Neuronal stem cell (in vitro differentiated cells): Measurements from ENCODE around the gene MYBPC2.

ENCODE experiments used
- DNase-seq: peaks from one replicate; pipeline ENCODE4 v3.0.0-alpha.2; 2013; ENCODE audit warnings: low spot score
- H2AFZ ChIP-seq: one replicate; pipeline ENCODE4 v1.6.1; 2013; ENCODE audit warnings: mild to moderate bottlenecking, low read length, inconsistent platforms
- H2AK5ac ChIP-seq: 2 replicates; pipeline ENCODE4 v1.6.1; 2013; ENCODE audit warnings: low read depth, mild to moderate bottlenecking, inconsistent platforms, low read length, moderate library complexity, mixed read lengths
- H2BK120ac ChIP-seq: 2 replicates; pipeline ENCODE4 v1.6.1; 2013; ENCODE audit warnings: low read depth, mild to moderate bottlenecking, inconsistent platforms, low read length, moderate library complexity, mixed read lengths
- H2BK12ac ChIP-seq: one replicate; pipeline ENCODE4 v1.6.1; 2013; ENCODE audit warnings: low read length, inconsistent platforms
- H2BK15ac ChIP-seq: 2 replicates; pipeline ENCODE4 v1.6.1; 2013; ENCODE audit warnings: mild to moderate bottlenecking, low read length, inconsistent platforms, mixed read lengths
- H2BK5ac ChIP-seq: one replicate; pipeline ENCODE4 v1.6.1; 2013; ENCODE audit warnings: inconsistent platforms, mild to moderate bottlenecking, low read length, moderate library complexity
- H3K14ac ChIP-seq: one replicate; pipeline ENCODE4 v1.6.1; 2013; ENCODE audit warnings: low read length, inconsistent platforms
- H3K18ac ChIP-seq: 2 replicates; pipeline ENCODE4 v1.6.1; 2013; ENCODE audit warnings: low read length, inconsistent platforms
- H3K23ac ChIP-seq: 2 replicates; pipeline ENCODE4 v1.6.1; 2013; ENCODE audit warnings: low read depth, mild to moderate bottlenecking, mixed read lengths, low read length, inconsistent platforms; ENCODE audit not compliant: poor library complexity
- H3K27ac ChIP-seq: replicated peaks from 3 replicates; pipeline ENCODE4 v1.5.1; 2013; ENCODE audit warnings: low read length, inconsistent platforms
- H3K27me3 ChIP-seq, 3 experiments: 2 replicates each; pipeline ENCODE4 v1.6.1; 2013; ENCODE audit warnings: low read length in 3 of 3, mild to moderate bottlenecking in 2 of 3, inconsistent platforms in 1 of 3, low read depth in 1 of 3, mixed read lengths in 1 of 3, moderate library complexity in 1 of 3; ENCODE audit not compliant: control insufficient read depth in 3 of 3, insufficient read depth in 3 of 3
- H3K36me3 ChIP-seq, 2 donors: replicated peaks in 1 of 2; 2 replicates each; pipeline ENCODE4 v1.6.1; 2013; ENCODE audit warnings: low read length in 2 of 2; ENCODE audit not compliant: control insufficient read depth in 2 of 2, insufficient read depth in 2 of 2
- H3K4ac ChIP-seq: 2 replicates; pipeline ENCODE4 v1.6.1; 2013; ENCODE audit warnings: inconsistent platforms, mild to moderate bottlenecking, low read length, moderate library complexity
- H3K4me1 ChIP-seq, 2 donors: 1 replicate in 1 of 2; 2 replicates in 1 of 2; pipeline ENCODE4 v1.6.1; 2013; ENCODE audit warnings: low read length in 2 of 2, low read depth in 1 of 2; ENCODE audit not compliant: control insufficient read depth in 2 of 2, insufficient read depth in 1 of 2
- H3K4me2 ChIP-seq: one replicate; pipeline ENCODE4 v1.6.1; 2013; ENCODE audit warnings: mild to moderate bottlenecking, low read length, inconsistent platforms; ENCODE audit not compliant: insufficient read depth, poor library complexity, severe bottlenecking
- H3K4me3 ChIP-seq, 2 donors: 2 replicates each; pipeline ENCODE4 v1.5.1; 2013; ENCODE audit warnings: low read length in 2 of 2, mild to moderate bottlenecking in 2 of 2, inconsistent platforms in 1 of 2, moderate library complexity in 1 of 2
- H3K79me1 ChIP-seq: one replicate; pipeline ENCODE4 v1.6.1; 2013; ENCODE audit warnings: low read depth, mild to moderate bottlenecking, inconsistent platforms, low read length, moderate library complexity
- H3K9ac ChIP-seq: one replicate; pipeline ENCODE4 v1.6.1; 2013; ENCODE audit warnings: mild to moderate bottlenecking, low read depth, low read length, inconsistent platforms; ENCODE audit not compliant: poor library complexity
- H3K9me3 ChIP-seq, 2 donors: replicated peaks in 1 of 2; 2 replicates each; pipeline versions ENCODE3 to v1.6.1; 2013; ENCODE audit warnings: low read length in 2 of 2, mild to moderate bottlenecking in 2 of 2, inconsistent platforms in 1 of 2, low read depth in 1 of 2, mixed read lengths in 1 of 2, moderate library complexity in 1 of 2; ENCODE audit not compliant: control insufficient read depth in 2 of 2, insufficient read depth in 1 of 2
- H4K8ac ChIP-seq: one replicate; pipeline ENCODE4 v1.6.1; 2013; ENCODE audit warnings: low read depth, mild to moderate bottlenecking, inconsistent platforms, low read length, moderate library complexity
- H4K91ac ChIP-seq: one replicate; pipeline ENCODE4 v1.6.1; 2013; ENCODE audit warnings: low read length, low read depth, mild to moderate bottlenecking, inconsistent platforms; ENCODE audit not compliant: poor library complexity
- WGBS, 2 donors: extraction: QIAGEN DNeasy Blood & Tissue Kit; methylation state at CpG; one replicate each; pipeline ENCODE4 v1.1.7; 2013; ENCODE audit warnings: missing lambda C conversion rate in 2 of 2, mixed read lengths in 1 of 2; ENCODE audit not compliant: insufficient read length in 2 of 2, insufficient replicate concordance in 1 of 2; ENCODE audit errors: extremely low coverage in 2 of 2; 5-methylcytosine and 5-hydroxymethylcytosine counted together

Gene MYBPC2

DNA sequence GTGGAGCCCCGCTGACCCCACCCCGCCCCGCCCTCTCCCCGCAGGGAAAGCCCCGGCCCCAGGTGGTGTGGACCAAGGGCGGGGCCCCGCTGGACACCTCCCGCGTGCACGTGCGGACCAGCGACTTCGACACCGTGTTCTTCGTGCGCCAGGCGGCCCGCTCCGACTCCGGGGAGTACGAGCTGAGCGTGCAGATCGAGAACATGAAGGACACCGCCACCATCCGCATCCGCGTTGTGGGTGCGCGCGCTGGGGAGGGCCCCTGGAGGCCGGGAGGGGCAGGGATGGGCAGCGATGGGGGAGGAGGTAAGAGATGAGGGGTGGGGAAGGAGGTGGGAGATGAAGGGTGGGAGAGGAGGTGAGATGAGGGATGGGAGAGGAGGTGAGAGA, 26.4 kb downstream of the MYBPC2 start:
- Histone ChIP-seq H3K18ac (peak overlapping the region; percentile 83), H3K9ac (no peak overlapping the region), H3K4me2 (no peak overlapping the region), H2AK5ac (no peak overlapping the region), H3K4ac (no peak overlapping the region), H2BK5ac (no peak overlapping the region), H3K23ac (no peak overlapping the region), H2AFZ (no peak overlapping the region), H3K27me3 (peaks cover 0 to 3% (median 0%) of the 10 kb centered on the region in 3 experiments), H3K4me1 (peaks cover 0 to 5% of the 10 kb centered on the region in 2 donors), H3K79me1 (peaks cover 2% of the 10 kb centered on the region), H4K91ac (no peak overlapping the region), H3K4me3 (peak overlapping the region in 1 of 2 donors; percentile 32), H3K9me3 (no peaks in the 10 kb centered on the region), H3K27ac (no peak overlapping the region), H2BK15ac (peak overlapping the region; percentile 89), H2BK12ac (no peak overlapping the region), H3K36me3 (no peaks in the 10 kb centered on the region), H3K14ac (peak overlapping the region; percentile 82), H2BK120ac (no peak overlapping the region), H4K8ac (no peak overlapping the region)
- WGBS, 2 donors, result no CpG with 5 or more reads among the region's 32 CpGs
- no peak for DNase-seq

DNA sequence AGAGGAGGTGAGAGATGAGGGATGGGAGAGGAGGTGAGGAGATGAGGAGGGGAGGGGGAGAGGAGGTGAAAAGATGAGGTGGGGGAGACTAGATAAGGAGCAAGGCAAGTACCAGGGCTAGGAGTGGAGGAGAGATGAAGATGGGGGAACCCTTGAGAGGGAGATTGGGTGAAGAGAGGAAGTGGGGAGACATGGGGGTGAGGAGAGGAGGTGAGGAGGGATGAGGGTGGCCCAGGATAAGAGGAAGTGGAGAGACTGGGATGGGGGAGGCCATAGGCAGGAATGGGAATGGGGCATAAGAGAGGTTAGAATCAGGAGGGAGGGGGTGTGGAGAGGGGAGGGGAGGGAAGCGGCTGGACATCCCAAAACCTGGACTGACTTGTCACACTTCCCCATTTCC, 26.9 kb downstream of the MYBPC2 start:
- WGBS, 2 donors, result no CpG with 5 or more reads among the region's 1 CpG
- no peak overlapping the region for H3K4me2 ChIP-seq
- H3K4me3 ChIP-seq, result no peak overlapping the region
- H4K91ac ChIP-seq, result no peak overlapping the region
- peaks cover 0 to 3% (median 0%) of the 10 kb centered on the region in 3 experiments for H3K27me3 ChIP-seq
- no peak overlapping the region for H2BK12ac ChIP-seq
- peaks cover 2% of the 10 kb centered on the region for H3K79me1 ChIP-seq
- H2BK120ac ChIP-seq, result no peak overlapping the region
- no peak overlapping the region for H3K4ac ChIP-seq
- H2AK5ac ChIP-seq, result no peak overlapping the region
- H3K14ac ChIP-seq, result no peak overlapping the region
- H3K18ac ChIP-seq, result no peak overlapping the region
- H3K36me3 ChIP-seq, result no peaks in the 10 kb centered on the region
- H3K23ac ChIP-seq, result no peak overlapping the region
- H3K4me1 ChIP-seq, result peaks cover 0 to 5% of the 10 kb centered on the region in 2 donors
- no peak overlapping the region for H2BK5ac ChIP-seq
- no peak overlapping the region for H2AFZ ChIP-seq
- H4K8ac ChIP-seq, result no peak overlapping the region
- H3K9ac ChIP-seq, result no peak overlapping the region
- no peak for DNase-seq
- no peaks in the 10 kb centered on the region for H3K9me3 ChIP-seq
- H3K27ac ChIP-seq, result no peak overlapping the region
- peak overlapping the region; percentile 5 for H2BK15ac ChIP-seq

DNA sequence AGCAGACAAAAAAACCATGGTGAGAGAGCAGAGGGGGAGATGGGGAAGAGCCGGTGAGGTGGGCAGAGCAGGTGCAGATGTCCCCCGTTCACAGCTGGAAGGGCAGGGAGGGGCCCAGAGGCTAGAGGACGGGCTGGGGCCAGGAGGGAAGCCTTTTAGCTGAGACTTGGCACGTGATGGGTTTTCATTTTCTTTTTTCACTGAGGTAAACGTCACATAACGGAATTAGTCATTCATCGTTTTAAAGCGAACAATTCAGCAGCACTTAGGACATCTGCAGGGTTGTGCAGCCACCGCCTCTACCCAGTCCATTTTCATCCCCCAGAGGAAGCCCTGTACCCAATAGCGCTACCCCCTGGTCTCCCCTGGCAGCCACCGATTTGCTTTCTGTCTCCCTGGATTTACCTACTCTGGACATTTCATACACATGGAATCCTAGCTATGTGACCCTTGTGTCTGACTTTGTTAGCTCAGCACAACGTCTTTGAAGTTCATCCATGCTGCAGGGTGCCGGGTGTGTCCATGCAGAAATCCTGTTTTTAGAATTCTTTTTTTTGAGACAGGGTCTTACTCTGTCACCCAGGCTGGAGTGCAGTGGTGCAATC, 27.6 kb downstream of the MYBPC2 start:
- H3K4ac ChIP-seq, result no peak overlapping the region
- no peaks in the 10 kb centered on the region for H3K36me3 ChIP-seq
- no peak overlapping the region for H3K4me2 ChIP-seq
- peaks cover 0 to 5% of the 10 kb centered on the region in 2 donors for H3K4me1 ChIP-seq
- no peak overlapping the region for H3K23ac ChIP-seq
- no peak overlapping the region for H3K18ac ChIP-seq
- H2AK5ac ChIP-seq, result no peak overlapping the region
- H2AFZ ChIP-seq, result no peak overlapping the region
- no peak overlapping the region for H3K4me3 ChIP-seq
- no CpG with 5 or more reads among the region's 13 CpGs for WGBS, 2 donors
- no peak overlapping the region for H3K14ac ChIP-seq
- no peaks in the 10 kb centered on the region for H3K9me3 ChIP-seq
- H3K9ac ChIP-seq, result no peak overlapping the region
- no peak for DNase-seq
- no peak overlapping the region for H2BK12ac ChIP-seq
- H3K27ac ChIP-seq, result no peak overlapping the region
- no peak overlapping the region for H4K91ac ChIP-seq
- H2BK5ac ChIP-seq, result no peak overlapping the region
- no peak overlapping the region for H4K8ac ChIP-seq
- peaks cover 2% of the 10 kb centered on the region for H3K79me1 ChIP-seq
- H3K27me3 ChIP-seq, result peaks cover 0 to 3% (median 0%) of the 10 kb centered on the region in 3 experiments
- peak overlapping the region; percentile 5 for H2BK15ac ChIP-seq
- H2BK120ac ChIP-seq, result no peak overlapping the region

- Histone ChIP-seq H2BK12ac (peak overlapping the region; percentile 100), H4K8ac (peak overlapping the region; percentile 17), H3K9me3 (no peaks in the 10 kb centered on the region), H3K18ac (peak overlapping the region; percentile 44), H2AK5ac (peak overlapping the region; percentile 99), H3K4ac (no peak overlapping the region), H2BK5ac (no peak overlapping the region), H3K4me1 (peaks cover 5 to 11% of the 10 kb centered on the region in 2 donors), H3K36me3 (no peaks in the 10 kb centered on the region), H3K4me2 (no peak overlapping the region), H3K4me3 (no peak overlapping the region), H3K23ac (no peak overlapping the region), H2BK120ac (peak overlapping the region; percentile 56), H3K79me1 (peaks cover 2% of the 10 kb centered on the region), H2BK15ac (peak overlapping the region; percentile 99), H4K91ac (peak overlapping the region; percentile 85), H2AFZ (peak overlapping the region; percentile 52), H3K14ac (peak overlapping the region; percentile 71), H3K27me3 (peaks cover 0 to 3% (median 0%) of the 10 kb centered on the region in 3 experiments), H3K27ac (no peak overlapping the region), H3K9ac (peak overlapping the region; percentile 80)
- DNase-seq, result peak; percentile 71
- no CpG with 5 or more reads among the region's 28 CpGs for WGBS, 2 donors
Observed at GRCh38 chr19:50461066-50461875, 28.6 kb downstream of the MYBPC2 start.
